Measurements from ENCODE around the gene TECR. TPM values are rescaled to one million over a fixed set of nuclear protein-coding genes. Genes with fewer than 3 reads are reported as not detected.

TECR gene
- total RNA-seq (2011; cell fraction: chromatin; rRNA removed; ENCODE audit: low replicate concordance), result 122 and 325 TPM in 2 replicates
- 437 and 484 TPM in 2 replicates for total RNA-seq (2011; cell fraction: nucleolus; rRNA removed)
- total RNA-seq (2011; cell fraction: nucleoplasm; rRNA removed), result 307 and 324 TPM in 2 replicates
- total RNA-seq (2014; rRNA removed), result 86.0 and 158 TPM in 2 replicates
- total RNA-seq (2014; rRNA removed; fragmentation: Illumina TruSeq; extraction: Trizol), result 33.1 and 36.7 TPM in 2 replicates
- total RNA-seq (2015; rRNA removed; fragmentation: Illumina TruSeq; extraction: Trizol), result 81.9 and 91.6 TPM in 2 replicates
- 186 and 195 TPM in 2 replicates for total RNA-seq (2021)
- 68.0 and 169 TPM in 2 replicates for polyA plus RNA-seq (2011; rRNA removed)
- polyA plus RNA-seq (2011; cell fraction: cytosol; rRNA removed), result 224 and 335 TPM in 2 replicates
- 326 and 378 TPM in 2 replicates for polyA plus RNA-seq (2011; cell fraction: nucleus; rRNA removed)
- polyA plus RNA-seq (2012), result 229 and 297 TPM in 2 replicates
- polyA plus RNA-seq (2014; fragmentation: Illumina TruSeq; extraction: Trizol), result 204 and 211 TPM in 2 replicates
- 10 to 100 TPM; 29.3 to 73.2 TPM for polyA plus RNA-seq (2014; fragmentation: Nextera tagmentation; extraction: Ambion mirVana)
- polyA plus RNA-seq (2014; rRNA removed), result 81.4 and 108 TPM in 2 replicates
- polyA minus RNA-seq (2011; rRNA and poly(A)+ RNA removed), result 76.6 and 95.7 TPM in 2 replicates
- 188 and 209 TPM in 2 replicates for polyA minus RNA-seq (2011; cell fraction: cytosol; rRNA and poly(A)+ RNA removed)
- 66.2 and 80.1 TPM in 2 replicates for polyA minus RNA-seq (2011; cell fraction: nucleus; rRNA and poly(A)+ RNA removed)
- Bru-seq, nascent RNA, result percentile 64 among the genes with signal in this experiment
- BruChase-seq, experiment 1, labeled RNA remaining after a 2-hour chase, result percentile 62 among the genes with signal in this experiment
- BruChase-seq, experiment 2, labeled RNA remaining after a 6-hour chase, result percentile 62 among the genes with signal in this experiment
- long read RNA-seq, experiment 1, transcript TECR-201 (13 exons, 1,171 nt), result major isoform, 124 of 292 reads
- long read RNA-seq, experiment 1, partial matches to known transcripts, result 134 of 292 reads
- long read RNA-seq, experiment 1, other reads (novel, unspliced or antisense), result 24 of 292 reads
- long read RNA-seq, experiment 2, transcript TECR-201 (13 exons, 1,171 nt), result major isoform, 140 of 208 reads
- long read RNA-seq, experiment 2, partial matches to known transcripts, result 12 of 208 reads
- long read RNA-seq, experiment 2, other reads (novel, unspliced or antisense), result 44 of 208 reads
- long read RNA-seq, experiment 3, transcript TECR-226 (13 exons, 1,170 nt), result minor isoform, 7 of 216 reads
- long read RNA-seq, experiment 3, transcript TECR-201 (13 exons, 1,171 nt), result major isoform, 178 of 216 reads
- long read RNA-seq, experiment 3, partial matches to known transcripts, result 8 of 216 reads
- long read RNA-seq, experiment 3, other reads (novel, unspliced or antisense), result 20 of 216 reads

- peaks cover 29 to 63% of the 10 kb centered on the region in 2 experiments; a peak in 4 of 5 replicates for H3K4me1 ChIP-seq (replicated peaks in 1 of 2; ENCODE audit: control insufficient read depth in 2 of 2, insufficient read depth in 2 of 2, low read length in 2 of 2)
- peak; percentile 96 to 100 (median 98) for DNase-seq (ENCODE audit: extremely low read depth in 1 of 4, low spot score in 3 of 4)
- ATAC-seq, result peak; percentile 98
- FAIRE-seq, result peak; percentile 99
- peaks cover 4% of the 10 kb centered on the region; the same call in 2 of the 3 replicates for H3K36me3 ChIP-seq (ENCODE audit: control insufficient read depth, insufficient read depth, low read length)
- peak within 1 kb of the TSS; percentile 76 for H3K4me3 ChIP-seq
- WGBS (ENCODE audit: insufficient coverage, low coverage, missing lambda C conversion rate), result 0% methylated on average over 49 of the region's 59 CpGs
- in situ Hi-C loops (cut with MboI), result no loop called here
- H4K20me1 ChIP-seq (replicated peaks; ENCODE audit: control insufficient read depth, insufficient read depth, low read length), result peaks cover 5% of the 10 kb centered on the region; the same call in 1 of the 2 replicates
- peaks cover 47% of the 10 kb centered on the region for H3K79me2 ChIP-seq (ENCODE audit: control insufficient read depth, insufficient read depth, low read length)
- CTCF ChIA-PET (ENCODE audit: low intra/inter-chr PET ratio), result no interaction called here
- POLR2A ChIA-PET, result interaction anchor here (1.0 to 1.2 kb wide), 3 partner anchors 11 to 394 kb away, joined by 3 to 5 read pairs (median 4); partner anchors contain the start of genes ASF1B and DNAJB1
- no peaks in the 10 kb centered on the region for H3K27me3 ChIP-seq (ENCODE audit: control insufficient read depth in 2 of 2, insufficient read depth in 2 of 2, low read length in 2 of 2)
- H3K9ac ChIP-seq (ENCODE audit: insufficient read depth in 1 of 2, low read depth in 2 of 2, low read length in 2 of 2), result peak within 1 kb of the TSS; percentile 83 to 96
- peak within 1 kb of the TSS; percentile 99 for H2AFZ ChIP-seq (ENCODE audit: low read depth, low read length)
- TSS peak; percentile 83 for BruUV-seq (replicated peaks)
- peak within 1 kb of the TSS; percentile 96 for H3K4me2 ChIP-seq (ENCODE audit: insufficient read depth, low read length)
- H3K9me3 ChIP-seq (replicated peaks; ENCODE audit: control insufficient read depth, insufficient read depth, low read depth, low read length), result no peaks in the 10 kb centered on the region
- H3K9me1 ChIP-seq (ENCODE audit: control insufficient read depth, insufficient read depth, low read length), result no peaks in the 10 kb centered on the region
- peak within 1 kb of the TSS; percentile 89 for H3K27ac ChIP-seq (ENCODE audit: extremely low read depth, low read depth, low read length)
- intact Hi-C loops (cut with micrococcal nuclease), result no loop called here
- TF ChIP-seq ZNF740 (CRISPR knock-in tag; IDR thresholded peaks at IDR 0.05) (no peak), ZNF740 (tag; IDR thresholded peaks at IDR 0.05) (no peak), SNIP1 (IDR thresholded peaks at IDR 0.05; ENCODE audit: low read depth) (no peak), ATF7 (IDR thresholded peaks at IDR 0.05) (peak; percentile 70), ZNF398 (CRISPR knock-in tag; IDR thresholded peaks at IDR 0.05) (no peak), PKNOX1 (IDR thresholded peaks at IDR 0.05) (peak; percentile 100), ZNF436 (CRISPR knock-in tag; IDR thresholded peaks at IDR 0.05) (no peak), E2F6 (IDR thresholded peaks at IDR 0.05; ENCODE audit: borderline replicate concordance in 1 of 2, extremely low read depth in 1 of 2, insufficient read depth in 1 of 2, insufficient read length in 1 of 2, low read depth in 1 of 2, low read length in 1 of 2, poor library complexity in 1 of 2, severe bottlenecking in 1 of 2) (peak; percentile 16 to 61), PML (IDR thresholded peaks at IDR 0.05; ENCODE audit: low read length) (peak; percentile 79; the same call in 1 of the 2 replicates), ZBED1 (IDR thresholded peaks at IDR 0.05) (peak; percentile 37; the same call in 1 of the 2 replicates)
Observed at GRCh38 chr19:14529254-14530004, at the start of gene TECR. TSS of gene TECR (plus strand) at chr19:14529594. CDS start at chr19:14529697, 103 bp downstream.
